Measurements from ENCODE around the gene MAP1LC3B.

DNA sequence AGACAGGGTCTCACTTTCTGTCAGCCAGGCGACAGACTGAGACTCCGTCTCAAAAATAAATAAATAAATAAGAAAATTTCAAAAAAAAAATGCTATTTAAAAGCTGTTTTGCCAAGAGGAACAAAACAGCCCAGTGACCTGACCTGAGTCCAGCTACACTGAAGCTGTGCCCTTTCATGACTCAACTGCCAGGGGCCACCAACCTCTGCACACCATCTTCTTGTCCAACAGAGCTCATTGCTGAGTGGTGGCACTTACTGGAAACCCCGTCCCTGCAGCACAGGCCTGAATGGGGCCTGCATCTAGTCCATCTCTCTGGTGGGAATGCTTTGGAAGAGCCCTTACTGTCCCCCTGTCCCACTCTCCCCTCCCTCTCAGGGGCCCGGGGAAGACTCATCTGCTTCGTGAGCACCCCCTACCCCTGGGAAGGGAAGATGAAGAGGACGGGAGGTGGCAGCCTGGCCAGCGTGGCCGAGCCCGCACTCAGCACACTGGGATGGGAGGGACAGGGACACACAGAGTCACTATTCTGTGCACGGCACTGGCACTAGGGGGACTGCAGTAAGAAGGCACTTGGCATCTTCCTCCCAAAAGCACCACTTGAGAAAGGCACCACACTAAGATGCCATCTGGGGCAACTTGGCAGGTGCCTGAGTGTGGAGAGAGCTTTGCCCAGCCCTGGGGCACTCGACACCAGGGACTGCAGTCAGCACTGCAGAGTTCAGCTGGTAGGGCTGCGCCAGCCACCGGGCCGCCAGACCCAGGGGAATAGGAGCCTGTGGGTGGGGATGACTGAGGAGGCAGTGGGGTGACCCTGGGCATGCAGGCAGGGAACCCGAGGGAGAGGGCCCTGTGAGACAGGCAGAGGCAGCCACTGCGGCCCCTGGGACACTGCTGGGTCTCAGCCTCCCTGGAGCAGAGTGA lies 22.1 kb upstream of the MAP1LC3B start:
- TF ChIP-seq, protein P1, sequence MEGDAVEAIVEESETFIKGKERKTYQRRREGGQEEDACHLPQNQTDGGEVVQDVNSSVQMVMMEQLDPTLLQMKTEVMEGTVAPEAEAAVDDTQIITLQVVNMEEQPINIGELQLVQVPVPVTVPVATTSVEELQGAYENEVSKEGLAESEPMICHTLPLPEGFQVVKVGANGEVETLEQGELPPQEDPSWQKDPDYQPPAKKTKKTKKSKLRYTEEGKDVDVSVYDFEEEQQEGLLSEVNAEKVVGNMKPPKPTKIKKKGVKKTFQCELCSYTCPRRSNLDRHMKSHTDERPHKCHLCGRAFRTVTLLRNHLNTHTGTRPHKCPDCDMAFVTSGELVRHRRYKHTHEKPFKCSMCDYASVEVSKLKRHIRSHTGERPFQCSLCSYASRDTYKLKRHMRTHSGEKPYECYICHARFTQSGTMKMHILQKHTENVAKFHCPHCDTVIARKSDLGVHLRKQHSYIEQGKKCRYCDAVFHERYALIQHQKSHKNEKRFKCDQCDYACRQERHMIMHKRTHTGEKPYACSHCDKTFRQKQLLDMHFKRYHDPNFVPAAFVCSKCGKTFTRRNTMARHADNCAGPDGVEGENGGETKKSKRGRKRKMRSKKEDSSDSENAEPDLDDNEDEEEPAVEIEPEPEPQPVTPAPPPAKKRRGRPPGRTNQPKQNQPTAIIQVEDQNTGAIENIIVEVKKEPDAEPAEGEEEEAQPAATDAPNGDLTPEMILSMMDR (tag by site-specific recombination; IDR thresholded peaks at IDR 0.05) = no peak
- TF ChIP-seq, protein P2, sequence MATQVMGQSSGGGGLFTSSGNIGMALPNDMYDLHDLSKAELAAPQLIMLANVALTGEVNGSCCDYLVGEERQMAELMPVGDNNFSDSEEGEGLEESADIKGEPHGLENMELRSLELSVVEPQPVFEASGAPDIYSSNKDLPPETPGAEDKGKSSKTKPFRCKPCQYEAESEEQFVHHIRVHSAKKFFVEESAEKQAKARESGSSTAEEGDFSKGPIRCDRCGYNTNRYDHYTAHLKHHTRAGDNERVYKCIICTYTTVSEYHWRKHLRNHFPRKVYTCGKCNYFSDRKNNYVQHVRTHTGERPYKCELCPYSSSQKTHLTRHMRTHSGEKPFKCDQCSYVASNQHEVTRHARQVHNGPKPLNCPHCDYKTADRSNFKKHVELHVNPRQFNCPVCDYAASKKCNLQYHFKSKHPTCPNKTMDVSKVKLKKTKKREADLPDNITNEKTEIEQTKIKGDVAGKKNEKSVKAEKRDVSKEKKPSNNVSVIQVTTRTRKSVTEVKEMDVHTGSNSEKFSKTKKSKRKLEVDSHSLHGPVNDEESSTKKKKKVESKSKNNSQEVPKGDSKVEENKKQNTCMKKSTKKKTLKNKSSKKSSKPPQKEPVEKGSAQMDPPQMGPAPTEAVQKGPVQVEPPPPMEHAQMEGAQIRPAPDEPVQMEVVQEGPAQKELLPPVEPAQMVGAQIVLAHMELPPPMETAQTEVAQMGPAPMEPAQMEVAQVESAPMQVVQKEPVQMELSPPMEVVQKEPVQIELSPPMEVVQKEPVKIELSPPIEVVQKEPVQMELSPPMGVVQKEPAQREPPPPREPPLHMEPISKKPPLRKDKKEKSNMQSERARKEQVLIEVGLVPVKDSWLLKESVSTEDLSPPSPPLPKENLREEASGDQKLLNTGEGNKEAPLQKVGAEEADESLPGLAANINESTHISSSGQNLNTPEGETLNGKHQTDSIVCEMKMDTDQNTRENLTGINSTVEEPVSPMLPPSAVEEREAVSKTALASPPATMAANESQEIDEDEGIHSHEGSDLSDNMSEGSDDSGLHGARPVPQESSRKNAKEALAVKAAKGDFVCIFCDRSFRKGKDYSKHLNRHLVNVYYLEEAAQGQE (tag by site-specific recombination; IDR thresholded peaks at IDR 0.05) = no peak
- TF ChIP-seq ZNF701 (tag by site-specific recombination; IDR thresholded peaks at IDR 0.05) (no peak), ZNF274 (IDR thresholded peaks at IDR 0.05; ENCODE audit: low read length) (no peak), ZNF274 (tag by site-specific recombination; IDR thresholded peaks at IDR 0.05; ENCODE audit: borderline replicate concordance) (no peak), EGR2 (tag by site-specific recombination; IDR thresholded peaks at IDR 0.05; ENCODE audit: low read depth) (no peak), ZNF670 (tag by site-specific recombination; IDR thresholded peaks at IDR 0.05; ENCODE audit: low read depth) (no peak), SP2 (tag by site-specific recombination; IDR thresholded peaks at IDR 0.05) (no peak), KLF16 (tag by site-specific recombination; IDR thresholded peaks at IDR 0.05) (no peak), ZNF707 (tag by site-specific recombination; IDR thresholded peaks at IDR 0.05) (no peak)
- TF ChIP-seq, protein P3, sequence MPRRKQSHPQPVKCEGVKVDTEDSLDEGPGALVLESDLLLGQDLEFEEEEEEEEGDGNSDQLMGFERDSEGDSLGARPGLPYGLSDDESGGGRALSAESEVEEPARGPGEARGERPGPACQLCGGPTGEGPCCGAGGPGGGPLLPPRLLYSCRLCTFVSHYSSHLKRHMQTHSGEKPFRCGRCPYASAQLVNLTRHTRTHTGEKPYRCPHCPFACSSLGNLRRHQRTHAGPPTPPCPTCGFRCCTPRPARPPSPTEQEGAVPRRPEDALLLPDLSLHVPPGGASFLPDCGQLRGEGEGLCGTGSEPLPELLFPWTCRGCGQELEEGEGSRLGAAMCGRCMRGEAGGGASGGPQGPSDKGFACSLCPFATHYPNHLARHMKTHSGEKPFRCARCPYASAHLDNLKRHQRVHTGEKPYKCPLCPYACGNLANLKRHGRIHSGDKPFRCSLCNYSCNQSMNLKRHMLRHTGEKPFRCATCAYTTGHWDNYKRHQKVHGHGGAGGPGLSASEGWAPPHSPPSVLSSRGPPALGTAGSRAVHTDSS (tag by site-specific recombination; IDR thresholded peaks at IDR 0.05) = no peak
- TF ChIP-seq, protein P4, sequence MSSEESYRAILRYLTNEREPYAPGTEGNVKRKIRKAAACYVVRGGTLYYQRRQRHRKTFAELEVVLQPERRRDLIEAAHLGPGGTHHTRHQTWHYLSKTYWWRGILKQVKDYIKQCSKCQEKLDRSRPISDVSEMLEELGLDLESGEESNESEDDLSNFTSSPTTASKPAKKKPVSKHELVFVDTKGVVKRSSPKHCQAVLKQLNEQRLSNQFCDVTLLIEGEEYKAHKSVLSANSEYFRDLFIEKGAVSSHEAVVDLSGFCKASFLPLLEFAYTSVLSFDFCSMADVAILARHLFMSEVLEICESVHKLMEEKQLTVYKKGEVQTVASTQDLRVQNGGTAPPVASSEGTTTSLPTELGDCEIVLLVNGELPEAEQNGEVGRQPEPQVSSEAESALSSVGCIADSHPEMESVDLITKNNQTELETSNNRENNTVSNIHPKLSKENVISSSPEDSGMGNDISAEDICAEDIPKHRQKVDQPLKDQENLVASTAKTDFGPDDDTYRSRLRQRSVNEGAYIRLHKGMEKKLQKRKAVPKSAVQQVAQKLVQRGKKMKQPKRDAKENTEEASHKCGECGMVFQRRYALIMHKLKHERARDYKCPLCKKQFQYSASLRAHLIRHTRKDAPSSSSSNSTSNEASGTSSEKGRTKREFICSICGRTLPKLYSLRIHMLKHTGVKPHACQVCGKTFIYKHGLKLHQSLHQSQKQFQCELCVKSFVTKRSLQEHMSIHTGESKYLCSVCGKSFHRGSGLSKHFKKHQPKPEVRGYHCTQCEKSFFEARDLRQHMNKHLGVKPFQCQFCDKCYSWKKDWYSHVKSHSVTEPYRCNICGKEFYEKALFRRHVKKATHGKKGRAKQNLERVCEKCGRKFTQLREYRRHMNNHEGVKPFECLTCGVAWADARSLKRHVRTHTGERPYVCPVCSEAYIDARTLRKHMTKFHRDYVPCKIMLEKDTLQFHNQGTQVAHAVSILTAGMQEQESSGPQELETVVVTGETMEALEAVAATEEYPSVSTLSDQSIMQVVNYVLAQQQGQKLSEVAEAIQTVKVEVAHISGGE (tag by site-specific recombination; conservative IDR thresholded peaks at IDR 0.05; ENCODE audit: low read depth) = no peak
